ENCODE results near the gene PHF5A. TPM values are rescaled to one million over a fixed set of nuclear protein-coding genes. Genes with fewer than 3 reads are reported as not detected.

PHF5A gene
- total RNA-seq, 4 donors from 2014 or later = 33.8 to 43.5 (median 38.9) TPM

DNA sequence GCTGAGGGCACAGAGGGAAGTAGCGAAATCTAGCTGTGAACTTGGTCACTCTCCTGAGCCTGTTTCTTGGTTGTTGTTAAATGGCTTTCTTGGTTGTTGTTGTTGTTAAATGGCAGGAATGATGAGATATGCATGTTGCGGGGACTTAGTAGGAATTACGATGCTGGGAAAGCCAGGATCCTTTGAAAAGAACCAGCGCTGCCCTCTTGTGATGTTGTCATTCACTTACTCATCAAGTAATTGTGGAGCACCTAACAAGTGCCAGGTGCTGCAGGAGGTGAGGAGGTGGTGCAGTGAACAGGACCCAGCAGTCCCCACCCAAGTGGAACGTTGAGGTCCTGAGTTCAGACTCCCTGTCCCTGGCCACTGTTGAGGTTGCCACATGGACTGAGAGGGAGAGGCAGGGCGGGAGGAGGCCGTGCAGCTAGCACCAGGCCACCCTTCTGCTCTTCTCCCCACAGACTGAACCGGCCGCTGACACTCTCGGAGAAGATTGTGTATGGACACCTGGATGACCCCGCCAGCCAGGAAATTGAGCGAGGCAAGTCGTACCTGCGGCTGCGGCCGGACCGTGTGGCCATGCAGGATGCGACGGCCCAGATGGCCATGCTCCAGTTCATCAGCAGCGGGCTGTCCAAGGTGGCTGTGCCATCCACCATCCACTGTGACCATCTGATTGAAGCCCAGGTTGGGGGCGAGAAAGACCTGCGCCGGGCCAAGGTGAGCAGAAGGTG lies 39.0 kb upstream of the PHF5A start:
- DNase-seq (no peak), ATAC-seq (no peak)
- intact Hi-C loops (cut with DNase I; ENCODE audit: low total_unique reads) = no loop called here
- Histone ChIP-seq H3K9me3 (no peaks in the 10 kb centered on the region), H3K36me3 (peaks cover 0 to 21% of the 10 kb centered on the region in 2 donors), H3K27ac (peak overlapping the region; percentile 96 to 98 (median 96)), H3K4me1 (peaks cover 78 to 80% of the 10 kb centered on the region in 2 donors), H3K27me3 (no peaks in the 10 kb centered on the region), H3K4me3 (no peak overlapping the region)
- in situ Hi-C loops (cut with MboI; ENCODE audit: low sequenced_read_pairs in 4 of 4) = no loop called here
- no peak for TF ChIP-seq CTCF (IDR thresholded peaks at IDR 0.05 in 4 of 5, conservative IDR thresholded peaks at IDR 0.05 in 1 of 5)
- no peak for TF ChIP-seq POLR2A (IDR thresholded peaks at IDR 0.05)

- Histone ChIP-seq H3K4me3 (no peak overlapping the region), H3K4me1 (peaks cover 73 to 76% of the 10 kb centered on the region in 2 donors), H3K36me3 (peaks cover 0 to 39% of the 10 kb centered on the region in 2 donors), H3K27me3 (no peaks in the 10 kb centered on the region), H3K9me3 (no peaks in the 10 kb centered on the region), H3K27ac (peak overlapping the region; percentile 96 to 98 (median 96))
- DNase-seq (no peak), ATAC-seq (no peak)
- TF ChIP-seq CTCF (IDR thresholded peaks at IDR 0.05 in 4 of 5, conservative IDR thresholded peaks at IDR 0.05 in 1 of 5) (no peak), POLR2A (IDR thresholded peaks at IDR 0.05) (no peak)
- intact Hi-C loops (cut with DNase I; ENCODE audit: low total_unique reads) (no loop called here), in situ Hi-C loops (cut with MboI; ENCODE audit: low sequenced_read_pairs in 4 of 4) (no loop called here)
These were observed 37.2 kb upstream of the PHF5A start for GRCh38 chr22:41505511-41506220.

- intact Hi-C loops (cut with DNase I; ENCODE audit: low total_unique reads) (no loop called here), in situ Hi-C loops (cut with MboI; ENCODE audit: low sequenced_read_pairs in 4 of 4) (no loop called here)
- H3K27me3 ChIP-seq = no peaks in the 10 kb centered on the region
- H3K27ac ChIP-seq = peak overlapping the region; percentile 96 to 98 (median 96)
- peaks cover 78 to 81% of the 10 kb centered on the region in 2 donors for H3K4me1 ChIP-seq
- no peak overlapping the region for H3K4me3 ChIP-seq
- peaks cover 0 to 47% of the 10 kb centered on the region in 2 donors for H3K36me3 ChIP-seq
- DNase-seq (no peak), ATAC-seq (peak in 1 of 2 donors; percentile 4)
- TF ChIP-seq CTCF (IDR thresholded peaks at IDR 0.05 in 4 of 5, conservative IDR thresholded peaks at IDR 0.05 in 1 of 5) (no peak), POLR2A (IDR thresholded peaks at IDR 0.05) (no peak)
- no peaks in the 10 kb centered on the region for H3K9me3 ChIP-seq
These were observed 36.3 kb upstream of the PHF5A start for GRCh38 chr22:41504816-41505215.

- peak; percentile 86 to 89 for DNase-seq
- Histone ChIP-seq H3K4me3 (no peak overlapping the region), H3K36me3 (peaks cover 0 to 51% of the 10 kb centered on the region in 2 donors), H3K27me3 (no peaks in the 10 kb centered on the region), H3K27ac (peak overlapping the region; percentile 96 to 98 (median 96)), H3K4me1 (peaks cover 82 to 85% of the 10 kb centered on the region in 2 donors), H3K9me3 (no peaks in the 10 kb centered on the region)
- intact Hi-C loops (cut with DNase I; ENCODE audit: low total_unique reads) (no loop called here), in situ Hi-C loops (cut with MboI; ENCODE audit: low sequenced_read_pairs in 4 of 4) (no loop called here)
- TF ChIP-seq POLR2A (IDR thresholded peaks at IDR 0.05) = no peak
- no peak for TF ChIP-seq CTCF (IDR thresholded peaks at IDR 0.05 in 4 of 5, conservative IDR thresholded peaks at IDR 0.05 in 1 of 5)
- peak; percentile 80 to 87 for ATAC-seq
These were observed 35.9 kb upstream of the PHF5A start for GRCh38 chr22:41504397-41504796.
